SK-N-MC (cell line): Measurements from ENCODE around the gene CRKL.

Experiments
- EZH2 ChIP-seq: fragments of 200-600 bp; sonication (generic); IDR thresholded peaks from one replicate; pipeline ENCODE4 v1.6.1; 2017; ENCODE audit warnings: antibody characterized with exemption
- FOXP2 ChIP-seq: optimal IDR thresholded peaks from 2 replicates; pipeline ENCODE3; 2011; ENCODE audit warnings: mild to moderate bottlenecking, moderate library complexity; ENCODE audit not compliant: insufficient read depth; ENCODE audit errors: extremely low read length, control extremely low read depth
- POLR2AphosphoS5 ChIP-seq: IDR thresholded peaks from 2 replicates; pipeline ENCODE4 v1.6.1; 2012; ENCODE audit warnings: mild to moderate bottlenecking, low read depth, low read length, borderline replicate concordance

- TF ChIP-seq EZH2 (no peak), POLR2AphosphoS5 (no peak), FOXP2 (no peak)
These were observed 43.4 kb downstream of the CRKL start for GRCh38 chr22:20960609-20961008.
